GM21723 (cell line): ENCODE results near the gene TLR9.

Experiments
- ATAC-seq: cut with Tn5 transposase; IDR thresholded peaks from one replicate; pipeline ENCODE4 v1.9.1; 2021; ENCODE audit warnings: mild to moderate bottlenecking, moderate library complexity; ENCODE audit not compliant: unreplicated experiment

Gene TLR9

DNA sequence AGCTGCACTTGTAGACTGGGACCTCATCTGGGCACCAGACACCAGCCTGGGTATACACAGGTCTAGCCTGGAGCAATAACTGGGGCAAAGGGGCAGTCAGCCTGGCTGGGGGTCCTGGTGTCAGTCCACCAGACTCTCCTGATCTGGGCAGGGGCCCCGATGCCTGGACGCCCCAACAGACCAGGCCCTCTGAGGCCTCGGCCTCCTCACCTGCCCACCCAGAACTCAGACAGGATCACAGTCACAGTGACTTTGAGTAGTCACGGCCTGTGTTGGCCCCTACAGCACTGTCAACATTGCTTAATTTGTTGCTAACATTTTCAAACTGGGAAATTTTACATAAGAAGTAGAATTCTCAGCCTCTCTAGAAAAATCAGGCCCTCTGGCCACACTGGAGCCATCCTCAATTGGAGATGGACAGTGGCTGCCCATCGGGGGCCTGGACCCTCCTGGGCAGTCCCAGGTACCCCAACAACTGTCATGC, 7.7 kb upstream of the TLR9 start:
- no peak for ATAC-seq

DNA sequence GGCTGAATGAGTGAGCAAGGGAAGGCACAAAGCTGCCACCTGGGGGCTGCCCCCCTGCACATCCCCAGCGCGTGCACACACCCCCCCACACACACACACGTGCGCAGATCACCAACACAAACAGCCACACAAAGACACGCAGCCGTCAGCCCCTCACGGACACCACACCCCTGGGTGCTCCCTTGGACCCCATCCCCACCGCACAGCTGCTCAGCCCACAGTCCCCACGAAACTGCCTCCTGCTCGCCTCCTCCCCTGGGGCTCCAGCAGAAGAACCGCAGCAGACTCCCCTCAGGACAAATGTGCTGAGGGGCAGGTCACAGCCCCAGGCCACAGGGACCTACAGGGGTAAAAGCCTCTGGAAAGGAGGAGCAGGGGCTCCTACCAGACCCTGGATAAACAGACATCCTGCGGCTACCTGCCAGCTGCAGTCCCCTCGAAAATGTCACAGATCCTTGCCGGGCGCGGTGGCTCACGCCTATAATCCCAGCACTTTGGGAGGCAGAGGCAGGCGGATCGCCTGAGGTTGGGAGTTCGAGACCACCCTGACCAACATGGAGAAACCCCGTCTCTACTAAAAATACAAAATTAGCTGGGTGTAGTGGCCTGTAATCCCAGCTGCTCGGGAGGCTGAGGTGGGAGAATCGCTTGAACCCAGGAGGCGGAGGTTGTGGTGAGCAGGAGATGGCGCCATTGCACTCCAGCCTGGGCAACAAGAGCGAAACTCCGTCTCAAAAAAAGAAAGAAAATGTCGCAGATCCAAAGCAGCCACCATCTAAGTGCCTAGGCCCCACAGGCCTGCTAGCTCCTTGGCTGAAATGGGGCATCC, 7.0 kb upstream of the TLR9 start:
- no peak for ATAC-seq

DNA sequence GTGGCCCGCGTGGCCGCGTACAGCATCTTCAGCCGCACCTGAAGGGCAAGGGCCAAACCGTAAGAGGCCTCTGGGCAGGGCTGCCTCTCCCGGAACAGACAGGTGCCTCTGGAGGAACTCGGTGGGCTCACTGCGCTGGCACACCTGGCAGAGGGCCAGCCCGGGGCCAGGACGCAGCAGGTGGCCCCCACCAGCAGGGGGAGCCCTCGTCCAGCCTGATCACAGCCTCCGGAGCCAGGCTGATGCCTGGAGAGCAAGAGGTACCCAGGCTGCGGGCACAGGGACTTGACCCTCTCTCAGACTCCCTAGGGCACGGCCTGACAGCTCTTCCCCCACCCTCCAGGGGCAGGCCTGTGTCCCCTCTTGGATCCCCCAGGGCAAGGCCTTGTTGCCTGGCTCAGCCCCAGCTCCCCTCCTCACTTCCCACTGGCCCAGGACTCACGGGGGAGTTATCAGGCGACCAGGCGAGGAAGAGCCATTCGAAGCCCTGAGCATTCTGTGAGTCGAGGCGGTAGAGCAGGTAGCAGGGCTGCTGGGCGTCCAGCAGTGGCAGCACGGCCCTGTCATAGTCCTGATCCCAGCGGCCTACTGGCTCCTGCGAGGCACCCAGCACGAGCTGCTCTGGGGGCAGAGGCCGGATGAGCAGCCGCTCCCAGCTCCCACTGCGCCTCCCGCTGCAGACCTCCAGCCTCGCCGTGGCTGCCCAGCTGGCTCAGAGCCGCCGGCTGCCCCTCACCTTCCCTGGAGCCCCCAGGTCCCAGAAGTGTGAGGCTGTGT, 6.2 kb upstream of the TLR9 start:
- ATAC-seq: no peak

DNA sequence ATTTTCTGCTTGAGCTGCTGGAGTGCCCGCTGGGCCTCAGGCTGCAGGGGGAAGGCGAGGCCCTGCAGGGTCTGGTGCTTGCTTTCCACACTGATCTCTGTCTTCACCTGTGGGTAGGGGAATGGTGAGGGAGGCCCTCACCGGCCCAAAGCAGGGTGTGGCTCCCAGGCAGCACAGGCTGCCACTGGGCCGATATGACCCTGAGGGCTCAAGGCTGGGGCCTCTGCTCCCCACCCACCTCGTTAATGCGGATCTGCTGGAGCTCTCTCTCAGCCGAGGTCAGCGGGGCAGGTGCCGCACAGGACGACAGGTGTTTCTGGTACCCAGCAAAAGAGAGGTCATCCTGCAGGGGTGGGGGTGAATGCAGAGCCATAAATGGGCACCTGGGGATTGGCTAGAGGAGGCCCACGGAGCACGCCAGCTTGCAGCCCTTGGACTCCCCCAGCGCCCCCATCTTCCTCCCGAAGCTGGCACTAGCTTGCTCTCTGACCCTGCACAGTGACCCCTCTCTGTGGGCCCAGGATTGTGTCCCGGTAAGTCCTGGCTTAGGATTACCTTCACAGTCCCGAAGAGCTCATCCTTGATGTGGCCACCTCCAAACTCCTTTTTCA, 5.5 kb upstream of the TLR9 start:
- no peak for ATAC-seq

DNA sequence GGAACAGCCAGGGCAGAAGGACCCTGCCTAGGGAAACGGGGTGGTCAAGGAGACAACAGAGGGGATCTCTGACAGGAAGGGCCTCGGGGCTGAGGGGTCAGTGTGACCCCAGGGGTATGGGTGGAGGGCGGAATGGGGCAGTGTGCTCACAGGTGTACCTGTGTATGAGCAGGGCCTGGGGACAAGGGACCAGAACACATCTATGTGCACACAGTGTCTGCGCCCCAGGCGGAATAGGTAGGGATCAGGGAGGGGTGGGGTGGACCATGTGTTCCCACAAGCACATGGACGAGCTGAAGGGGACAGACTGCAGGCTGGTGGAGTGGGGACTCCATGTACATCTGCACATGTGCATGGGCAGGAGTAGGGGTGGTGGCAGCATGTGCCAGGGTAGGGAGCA, 5.0 kb upstream of the TLR9 start:
- ATAC-seq: no peak

DNA sequence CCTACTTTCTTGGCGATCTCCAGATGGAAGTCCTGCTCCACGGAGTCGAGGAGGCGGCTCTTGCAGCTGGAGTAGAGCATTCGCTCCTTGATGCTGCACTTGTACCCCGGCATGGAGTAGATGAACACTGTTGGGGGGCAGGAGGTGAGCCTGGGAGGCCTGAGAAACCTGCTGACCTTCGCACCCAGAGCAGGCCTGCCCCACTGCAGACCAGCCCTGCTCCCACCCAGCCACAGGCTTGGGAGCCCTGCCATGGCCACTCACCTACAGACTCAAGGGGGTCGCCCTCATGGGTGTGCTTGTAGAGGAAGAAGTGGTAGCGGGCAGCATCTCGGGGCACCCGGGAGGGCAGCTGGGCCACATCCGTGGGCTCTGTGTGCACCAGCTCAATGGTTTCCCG, 4.2 kb upstream of the TLR9 start:
- no peak for ATAC-seq

DNA sequence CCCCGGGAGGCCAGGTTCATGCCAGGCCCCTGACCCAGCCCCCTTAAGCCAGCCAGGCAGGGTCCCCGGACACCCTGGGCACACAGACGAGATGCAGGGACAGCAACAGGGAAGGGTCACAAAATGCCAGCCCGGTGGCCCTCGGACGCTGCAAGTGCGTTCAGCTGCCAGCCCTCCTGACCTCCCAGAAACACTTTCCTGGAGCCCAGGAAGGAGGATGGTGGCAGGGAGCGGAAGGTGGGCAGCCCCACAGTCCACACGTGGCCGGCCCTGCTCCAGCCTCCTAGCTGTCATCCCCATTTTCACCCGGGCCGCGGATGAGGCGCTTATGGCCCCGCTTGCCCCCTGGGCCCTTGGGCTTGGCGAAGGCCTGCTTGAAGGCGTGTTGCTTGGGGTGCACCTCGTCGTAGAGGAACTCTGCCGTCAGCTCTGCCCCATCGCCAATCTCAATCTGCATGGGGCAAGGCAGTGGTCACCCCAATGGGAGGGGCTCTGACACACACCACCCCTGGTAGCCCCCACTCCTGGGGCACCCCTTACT, 3.4 kb upstream of the TLR9 start:
- ATAC-seq: no peak

DNA sequence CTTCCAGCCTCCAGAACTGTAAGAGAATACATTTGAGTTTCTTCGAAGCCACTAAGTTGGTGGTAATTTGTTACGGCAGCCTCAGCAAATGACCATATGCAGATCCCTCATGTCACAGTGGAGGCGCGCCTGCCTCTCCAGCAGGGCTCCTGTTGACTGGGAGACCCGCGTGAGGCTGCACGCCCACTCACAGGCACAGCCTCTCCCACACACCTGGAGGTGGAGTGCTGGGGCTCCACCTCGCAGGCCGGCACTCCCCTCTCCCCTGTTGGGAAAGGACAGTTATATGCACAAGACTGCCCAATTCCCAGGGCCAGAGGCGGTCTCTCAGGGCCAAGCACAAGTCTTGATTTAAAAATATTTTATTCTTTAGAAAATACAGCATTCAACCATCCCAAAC, 2.8 kb upstream of the TLR9 start:
- no peak for ATAC-seq

DNA sequence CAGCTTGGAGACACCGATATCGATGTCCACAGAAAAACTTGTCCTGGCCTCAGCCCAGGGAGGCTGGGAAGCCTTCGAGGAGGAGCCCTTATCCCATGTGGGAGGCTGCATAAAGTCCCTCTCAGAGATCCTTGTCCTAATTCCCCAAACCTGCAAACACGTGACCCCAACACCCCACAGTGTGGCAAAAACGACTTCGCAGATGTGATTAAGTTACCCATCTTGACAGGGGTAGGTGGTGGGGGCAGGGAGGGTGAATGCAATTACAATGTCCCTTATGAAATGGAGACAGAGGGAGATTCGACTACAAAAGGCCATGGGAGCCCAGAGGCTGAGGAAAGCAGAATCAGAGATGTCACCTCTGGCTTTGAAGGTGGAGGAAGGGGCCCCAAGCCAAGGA, 2.3 kb upstream of the TLR9 start:
- no peak for ATAC-seq

DNA sequence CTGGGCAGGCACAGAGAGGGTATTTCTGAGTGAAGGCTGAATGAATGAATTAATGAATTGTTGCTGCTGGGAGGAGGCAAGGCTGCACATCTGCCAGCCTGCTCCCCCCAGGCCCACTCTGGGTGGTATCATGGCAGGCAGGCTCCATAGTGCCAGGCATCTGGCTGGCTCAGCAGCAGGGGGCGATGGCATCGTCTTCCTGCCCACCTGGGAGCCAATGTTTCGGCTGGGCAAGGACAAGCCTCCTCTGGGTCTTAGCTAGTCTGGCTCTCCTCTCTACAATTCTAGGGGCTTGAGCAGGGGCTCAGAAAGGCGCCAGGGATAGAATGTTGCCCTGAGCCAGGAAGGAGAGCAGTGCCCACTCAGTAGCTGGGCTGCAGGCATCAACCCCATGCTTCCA, 1.7 kb upstream of the TLR9 start:
- ATAC-seq: no peak

DNA sequence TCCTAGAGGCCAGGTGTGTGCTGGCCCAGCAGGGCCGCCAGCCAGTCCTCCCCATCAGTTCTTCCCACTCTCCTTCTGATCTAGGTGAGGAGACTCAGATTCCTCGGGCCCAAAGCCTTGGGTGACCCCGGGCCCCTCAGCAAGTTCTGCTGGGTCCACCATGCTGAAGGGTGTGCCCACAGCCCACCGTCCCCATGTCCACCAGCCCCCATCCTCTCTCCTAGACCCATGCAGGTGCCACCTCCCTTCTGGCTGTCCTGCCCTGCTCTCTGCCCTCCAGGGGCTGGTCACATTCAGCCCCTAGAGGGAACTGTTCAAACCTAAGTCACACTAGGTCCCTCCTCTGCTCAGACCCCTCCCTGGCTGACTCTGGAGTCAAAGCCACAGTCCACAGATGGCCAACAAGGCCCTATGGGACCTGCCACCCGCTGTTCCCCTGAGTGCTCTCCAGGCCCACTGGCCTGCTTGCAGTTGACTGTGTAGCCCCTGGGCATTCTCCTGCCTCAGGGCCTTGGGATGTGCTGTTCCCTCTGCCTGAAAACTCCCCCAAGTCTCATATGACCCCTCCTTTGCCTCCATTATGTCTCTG, 878 bp upstream of the TLR9 start:
- ATAC-seq: peak; percentile 14

DNA sequence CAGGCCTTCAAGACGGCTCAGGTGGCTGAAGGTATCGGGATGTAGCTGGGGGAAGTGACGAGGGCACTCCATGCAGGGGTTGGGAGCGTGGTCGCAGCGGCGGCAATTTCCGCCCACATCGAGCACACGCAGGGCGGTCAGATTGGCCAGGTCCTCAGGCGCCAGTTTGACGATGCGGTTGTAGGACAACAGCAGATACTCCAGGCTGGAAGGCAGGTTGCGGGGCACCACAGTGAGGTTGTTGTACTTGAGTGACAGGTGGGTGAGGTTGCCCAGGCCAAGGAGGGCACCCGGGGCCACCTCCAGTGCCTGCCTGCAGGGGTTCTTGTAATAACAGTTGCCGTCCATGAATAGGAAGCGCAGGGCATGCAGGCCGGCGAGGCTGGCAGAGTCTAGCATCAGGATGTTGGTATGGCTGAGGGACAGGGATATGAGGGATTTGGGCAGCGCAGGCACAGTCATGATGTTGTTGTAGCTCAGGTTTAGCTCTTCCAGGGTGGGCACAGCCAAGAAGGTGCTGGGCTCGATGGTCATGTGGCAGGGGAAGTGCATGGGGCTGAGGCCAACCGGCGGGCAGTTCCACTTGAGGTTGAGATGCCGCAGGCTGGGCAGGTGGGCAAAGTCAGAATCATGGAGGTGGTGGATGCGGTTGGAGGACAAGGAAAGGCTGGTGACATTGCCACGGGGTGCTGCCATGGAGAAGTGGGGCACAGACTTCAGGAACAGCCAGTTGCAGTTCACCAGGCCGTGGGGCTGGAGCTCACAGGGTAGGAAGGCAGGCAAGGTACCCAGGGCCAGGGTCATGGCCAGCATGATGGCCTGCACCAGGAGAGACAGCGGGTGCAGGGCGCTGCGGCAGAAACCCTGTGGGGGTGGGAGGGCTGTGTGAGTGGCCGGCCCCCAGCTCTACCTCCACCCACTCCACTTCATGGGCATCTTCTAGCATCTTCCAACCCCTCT, 1.7 kb downstream of the TLR9 start:
- no peak for ATAC-seq

DNA sequence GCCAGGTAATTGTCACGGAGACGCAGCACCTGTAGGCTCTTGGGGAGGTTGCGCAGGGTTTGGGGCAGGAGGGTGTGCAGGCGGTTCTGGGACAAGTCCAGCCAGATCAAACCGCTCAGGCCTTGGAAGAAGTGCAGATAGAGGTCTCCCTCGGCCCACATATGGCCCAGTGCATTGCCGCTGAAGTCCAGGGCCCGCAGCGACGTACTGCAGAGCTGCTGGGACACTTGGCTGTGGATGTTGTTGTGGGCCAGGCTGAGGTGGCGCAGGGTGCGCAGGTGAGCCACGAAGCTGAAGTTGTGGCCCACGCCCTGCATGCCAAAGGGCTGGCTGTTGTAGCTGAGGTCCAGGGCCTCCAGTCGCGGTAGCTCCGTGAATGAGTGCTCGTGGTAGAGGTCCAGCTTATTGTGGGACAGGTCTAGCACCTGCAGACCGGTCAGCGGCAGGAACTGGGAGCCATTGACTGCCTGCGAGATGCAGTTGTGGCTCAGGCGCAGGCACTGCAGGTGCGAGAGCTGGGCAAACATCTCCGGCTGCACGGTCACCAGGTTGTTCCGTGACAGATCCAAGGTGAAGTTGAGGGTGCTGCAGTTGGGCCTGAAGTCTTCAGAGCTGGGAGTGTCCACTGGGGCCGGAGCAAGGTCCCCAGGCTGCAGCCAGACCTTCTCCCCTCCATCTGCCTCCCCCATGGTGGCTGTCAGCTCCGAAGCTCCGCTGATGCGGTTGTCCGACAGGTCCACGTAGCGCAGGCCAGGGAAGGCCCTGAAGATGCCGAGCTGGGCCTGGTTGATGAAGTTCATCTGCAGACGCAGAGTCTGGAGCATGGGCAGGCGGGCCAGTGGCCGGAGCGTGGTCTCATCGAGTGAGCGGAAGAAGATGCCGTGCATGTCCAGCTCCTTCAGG, 2.9 kb downstream of the TLR9 start:
- no peak for ATAC-seq

DNA sequence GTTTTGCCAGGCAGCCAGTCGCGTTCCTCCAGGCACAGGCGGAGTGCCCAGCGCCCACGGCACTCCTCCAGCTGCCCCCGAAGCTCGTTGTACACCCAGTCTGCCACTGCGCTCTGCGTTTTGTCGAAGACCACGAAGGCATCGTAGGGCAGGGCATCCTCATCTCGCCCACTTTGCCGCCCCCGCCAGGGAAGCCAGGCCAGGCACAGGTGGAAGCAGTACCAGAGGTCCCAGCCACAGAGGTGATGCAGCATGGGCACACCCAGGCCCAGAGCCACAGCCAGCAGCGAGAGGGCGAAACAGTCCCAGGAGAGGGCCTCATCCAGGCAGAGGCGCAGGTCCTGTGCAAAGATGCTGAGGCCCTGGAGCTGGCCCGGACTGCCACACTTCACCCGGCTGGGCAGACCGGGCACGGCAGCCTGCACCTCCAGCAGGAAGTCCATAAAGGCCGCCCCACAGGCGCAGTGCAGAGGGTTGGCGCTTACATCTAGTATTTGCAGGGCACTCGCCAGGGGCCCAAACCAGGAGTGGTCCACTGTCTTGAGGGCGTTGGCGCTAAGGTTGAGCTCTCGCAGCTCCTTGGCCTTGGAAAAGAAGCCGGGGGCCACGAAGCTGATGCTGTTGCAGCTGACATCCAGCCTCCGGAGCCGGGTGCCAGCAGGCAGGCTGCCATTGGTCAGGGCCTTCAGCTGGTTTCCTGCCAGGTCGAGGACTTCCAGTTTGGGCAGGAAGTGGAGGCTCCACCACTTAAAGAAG, 3.7 kb downstream of the TLR9 start:
- no peak for ATAC-seq

DNA sequence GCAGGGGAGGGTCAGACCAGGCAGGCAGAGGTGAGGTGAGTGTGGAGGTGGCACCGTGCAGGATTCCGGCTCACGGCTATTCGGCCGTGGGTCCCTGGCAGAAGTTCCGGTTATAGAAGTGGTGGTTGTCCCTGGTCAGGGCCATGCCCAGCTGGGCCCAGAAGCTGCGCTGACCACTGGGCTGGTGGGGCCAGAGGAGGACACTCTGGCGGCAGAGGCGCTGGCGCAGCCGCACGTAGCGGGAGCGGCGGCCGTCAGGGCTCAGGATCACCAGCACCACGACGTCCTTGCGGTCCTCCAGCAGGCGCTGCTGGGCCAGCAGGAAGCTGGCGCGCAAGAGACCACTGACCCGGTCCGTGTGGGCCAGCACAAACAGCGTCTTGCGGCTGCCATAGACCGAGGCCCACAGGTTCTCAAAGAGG, 4.3 kb downstream of the TLR9 start:
- ATAC-seq: no peak

DNA sequence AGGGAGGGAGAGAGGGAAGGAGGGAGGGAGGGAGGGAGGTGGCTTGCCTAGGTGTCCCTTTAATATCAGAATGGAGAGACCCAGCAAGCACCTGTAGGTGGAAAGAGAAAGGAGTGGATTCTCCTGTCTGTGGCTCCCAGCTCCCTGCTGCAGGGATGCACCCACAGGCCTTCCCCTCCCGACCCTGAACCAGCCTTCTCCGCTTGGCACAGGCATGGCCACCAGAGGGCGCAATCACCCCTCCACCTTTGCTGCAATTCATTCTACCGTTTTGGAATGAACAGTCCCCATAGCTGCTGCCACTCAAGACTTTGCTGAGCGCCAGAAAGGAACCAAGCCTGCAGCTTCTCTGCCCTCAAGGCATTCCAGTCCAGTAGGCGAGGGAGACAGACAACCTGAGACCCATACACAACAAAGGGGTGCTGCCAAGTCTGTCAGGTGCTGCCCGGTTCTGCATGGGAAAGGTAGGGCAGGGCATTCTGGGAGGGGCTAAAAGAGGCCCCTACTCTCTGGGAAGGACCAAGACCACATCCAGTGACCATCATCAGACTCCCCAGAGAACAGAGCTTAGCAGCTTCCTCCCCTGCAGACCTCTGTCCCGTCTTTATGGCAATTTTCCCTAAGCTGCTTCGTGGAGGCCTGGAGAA, 4.9 kb downstream of the TLR9 start:
- peak; percentile 62 for ATAC-seq

DNA sequence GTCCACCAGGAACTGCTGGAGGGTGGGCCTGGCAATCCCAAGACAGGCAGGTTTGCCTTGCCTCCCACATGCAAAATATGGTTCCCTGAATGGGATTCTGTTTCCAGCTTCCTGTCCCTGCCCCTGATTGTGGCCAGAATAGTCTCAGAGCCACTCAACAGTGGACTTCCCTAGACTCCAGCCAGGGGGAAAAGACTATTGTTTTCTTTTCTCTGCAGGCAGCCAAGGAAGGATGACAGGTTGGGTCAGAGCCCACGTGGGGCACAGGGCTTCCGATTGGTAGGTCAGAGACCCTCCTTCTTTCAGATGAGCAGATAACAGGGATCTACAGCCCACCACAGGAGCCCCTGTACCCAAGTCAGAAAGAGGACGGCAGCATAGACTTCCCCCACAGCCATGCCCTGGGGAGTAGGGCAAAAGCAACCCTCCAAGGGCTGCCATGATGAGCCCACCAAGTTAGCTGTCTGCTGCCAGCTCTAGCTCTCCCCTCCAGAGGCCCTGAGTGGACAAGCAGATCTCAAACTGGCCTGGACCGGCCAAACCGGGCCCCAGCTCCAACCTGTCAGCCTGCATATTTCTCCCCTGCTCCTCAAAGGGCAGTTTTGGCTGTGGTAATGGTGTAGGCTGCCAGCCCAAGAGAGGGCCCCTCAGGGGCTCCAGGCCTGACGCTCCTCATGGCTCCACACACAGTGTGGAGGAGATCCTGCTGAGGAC, 6.4 kb downstream of the TLR9 start:
- ATAC-seq: no peak
